CD14-positive monocyte (primary cell): Measurements from ENCODE around the gene TRPM5. TPM values are rescaled to one million over a fixed set of nuclear protein-coding genes. Genes with fewer than 3 reads are reported as not detected.

Experiments used
- DNase-seq, 3 donors: peaks; one replicate each; pipeline ENCODE4 v3.0.0-alpha.2; 2011 to 2022
- H2AFZ ChIP-seq: 2 replicates; pipeline ENCODE4 v1.6.0; 2012; ENCODE audit warnings: mild to moderate bottlenecking, low read depth, low read length, inconsistent platforms; ENCODE audit not compliant: insufficient read depth, poor library complexity, severe bottlenecking
- H3K27ac ChIP-seq, 2 donors: 1 replicate in 1 of 2; 2 replicates in 1 of 2; pipeline ENCODE4 v1.5.1; 2012 to 2013; ENCODE audit warnings: low read length in 2 of 2, control low read depth in 1 of 2, inconsistent platforms in 1 of 2, low read depth in 1 of 2, mild to moderate bottlenecking in 1 of 2
- H3K27me3 ChIP-seq, 2 donors: one replicate each; pipeline versions ENCODE4 v1.6.0 to v1.6.1; 2011 to 2013; ENCODE audit warnings: low read length in 2 of 2; ENCODE audit not compliant: control insufficient read depth in 2 of 2, insufficient read depth in 2 of 2
- H3K36me3 ChIP-seq, 2 donors: replicated peaks in 1 of 2; 1 replicate in 1 of 2; 2 replicates in 1 of 2; pipeline versions ENCODE4 v1.5.1 to v1.6.1; 2012 to 2013; ENCODE audit warnings: low read length in 2 of 2, control low read depth in 1 of 2, inconsistent platforms in 1 of 2, mild to moderate bottlenecking in 1 of 2; ENCODE audit not compliant: insufficient read depth in 2 of 2, control insufficient read depth in 1 of 2
- H3K4me1 ChIP-seq, 2 donors: 1 replicate in 1 of 2; 2 replicates in 1 of 2; pipeline versions ENCODE4 v1.5.1 to v1.6.1; 2012 to 2013; ENCODE audit warnings: low read length in 2 of 2, control low read depth in 1 of 2, inconsistent platforms in 1 of 2, mild to moderate bottlenecking in 1 of 2, moderate library complexity in 1 of 2; ENCODE audit not compliant: insufficient read depth in 2 of 2, control insufficient read depth in 1 of 2
- H3K4me2 ChIP-seq: replicated peaks from 2 replicates; pipeline ENCODE3; 2012; ENCODE audit warnings: low read length, moderate library complexity, mild to moderate bottlenecking; ENCODE audit not compliant: poor library complexity, severe bottlenecking; ENCODE audit errors: extremely low read depth
- H3K4me3 ChIP-seq, 3 experiments: fragments of 200-600 bp in 1 of 3; sonication (generic) in 1 of 3; replicated peaks in 1 of 3; 1 replicate in 2 of 3; 2 replicates in 1 of 3; pipeline ENCODE4 v1.5.1; 2011 to 2013; ENCODE audit warnings: low read length in 3 of 3, mild to moderate bottlenecking in 3 of 3, control low read depth in 2 of 3, low read depth in 2 of 3, inconsistent platforms in 1 of 3, moderate library complexity in 1 of 3
- H3K79me2 ChIP-seq: 2 replicates; pipeline ENCODE4 v1.6.0; 2012; ENCODE audit warnings: mild to moderate bottlenecking, control low read depth, inconsistent platforms, low read length, moderate library complexity; ENCODE audit not compliant: insufficient read depth
- H3K9ac ChIP-seq: 2 replicates; pipeline ENCODE4 v1.6.0; 2017; ENCODE audit warnings: low read length, mild to moderate bottlenecking; ENCODE audit not compliant: insufficient read depth, poor library complexity, severe bottlenecking
- H3K9me3 ChIP-seq, 2 donors: replicated peaks in 1 of 2; 1 replicate in 1 of 2; 2 replicates in 1 of 2; pipeline versions ENCODE4 v1.5.1 to v1.6.1; 2012 to 2013; ENCODE audit warnings: low read length in 2 of 2, control low read depth in 1 of 2; ENCODE audit not compliant: control insufficient read depth in 1 of 2, insufficient read depth in 1 of 2
- H4K20me1 ChIP-seq: 2 replicates; pipeline ENCODE4 v1.6.0; 2012; ENCODE audit warnings: mild to moderate bottlenecking, low read length, control low read depth, moderate library complexity; ENCODE audit not compliant: insufficient read depth
- H3K27ac Mint-ChIP-seq, 7 donors: one replicate each; pipeline ENCODE4 v1.8.0; 2020; ENCODE audit warnings: mild to moderate bottlenecking in 7 of 7, mixed read lengths in 7 of 7, moderate library complexity in 6 of 7, inconsistent platforms in 2 of 7
- H3K27me3 Mint-ChIP-seq, 3 donors: one replicate each; pipeline ENCODE4 v1.8.0; 2021 to 2022; ENCODE audit warnings: low read depth in 3 of 3, mild to moderate bottlenecking in 3 of 3, mixed read lengths in 3 of 3, moderate library complexity in 3 of 3, inconsistent platforms in 1 of 3
- H3K36me3 Mint-ChIP-seq, 2 donors: one replicate each; pipeline ENCODE4 v1.8.0; 2020; ENCODE audit warnings: mixed read lengths in 2 of 2, inconsistent platforms in 1 of 2, mild to moderate bottlenecking in 1 of 2
- H3K4me1 Mint-ChIP-seq: one replicate; pipeline ENCODE4 v1.8.0; 2020; ENCODE audit warnings: mild to moderate bottlenecking, mixed read lengths
- H3K4me3 Mint-ChIP-seq, 2 donors: one replicate each; pipeline ENCODE4 v1.8.0; 2020; ENCODE audit warnings: mild to moderate bottlenecking in 2 of 2, mixed read lengths in 2 of 2, moderate library complexity in 1 of 2
- H3K9me3 Mint-ChIP-seq, 7 donors: one replicate each; pipeline ENCODE4 v1.8.0; 2020 to 2022; ENCODE audit warnings: mixed read lengths in 7 of 7, mild to moderate bottlenecking in 6 of 7, moderate library complexity in 6 of 7, inconsistent platforms in 2 of 7
- CTCF ChIP-seq: fragments of 200-600 bp; IDR thresholded peaks from one replicate; pipeline ENCODE4 v1.8.0; 2022; ENCODE audit warnings: antibody characterized with exemption, mild to moderate bottlenecking
- WGBS: methylation state at CpG from one replicate; pipeline ENCODE4 v1.1.5; 2013; ENCODE audit warnings: missing lambda C conversion rate; ENCODE audit not compliant: insufficient coverage; 5-methylcytosine and 5-hydroxymethylcytosine counted together
- intact Hi-C, 2 donors: fragments of 100-400 bp; cut with micrococcal nuclease; formaldehyde crosslinking; loops; one replicate each; pipeline versions ENCODE4 v1.15.0 to v1.15.1; 2023
- polyA plus RNA-seq, 3 donors: library from polyadenylated mRNA; depleted of rRNA in 1 of 3; unstranded in 2 of 3; stranded (reverse) in 1 of 3; fragments of 300-500 nt in 2 of 3; fragments of >200 nt in 1 of 3; fragmentation: Illumina TruSeq in 2 of 3; gene quantifications; 1 replicate in 2 of 3; 2 replicates in 1 of 3; pipeline ENCODE4 v1.2.3, GENCODE V29; 2012 to 2021

The TRPM5 gene
- polyA plus RNA-seq, 3 donors: 0.03 TPM; not detected in 2

- H3K79me2 ChIP-seq: peaks cover 47% of the 10 kb centered on the region
- Mint-ChIP-seq H3K27me3 (peaks cover 1 to 2% (median 1%) of the 10 kb centered on the region in 3 donors), H3K27ac (peak overlapping the region in 1 of 7 donors; percentile 78), H3K4me3 (no peak overlapping the region), H3K36me3 (peaks cover 32 to 38% of the 10 kb centered on the region in 2 donors), H3K4me1 (peaks cover 22% of the 10 kb centered on the region), H3K9me3 (peaks cover 0 to 2% (median 0%) of the 10 kb centered on the region in 7 donors)
- no peak overlapping the region for H3K4me3 ChIP-seq
- no peak for DNase-seq
- H3K27me3 ChIP-seq: no peaks in the 10 kb centered on the region
- no peak overlapping the region for H3K9ac ChIP-seq
- 54% methylated on average over 8 of the region's 20 CpGs for WGBS
- intact Hi-C loops: no loop called here
- no peak overlapping the region for H3K4me2 ChIP-seq
- H3K36me3 ChIP-seq: no peaks in the 10 kb centered on the region
- H3K27ac ChIP-seq: no peak overlapping the region
- H2AFZ ChIP-seq: no peak overlapping the region
- H3K4me1 ChIP-seq: peaks cover 0 to 5% of the 10 kb centered on the region in 2 donors
- TF ChIP-seq CTCF: no peak
- no peaks in the 10 kb centered on the region for H3K9me3 ChIP-seq
- H4K20me1 ChIP-seq: peaks cover 100% of the 10 kb centered on the region
Observed at GRCh38 chr11:2459016-2459725, 14.9 kb upstream of the TRPM5 start.

GRCh38 chr11:2458321-2458720, 14.0 kb upstream of the TRPM5 start:
- peaks cover 0 to 5% of the 10 kb centered on the region in 2 donors for H3K4me1 ChIP-seq
- no peak overlapping the region for H3K4me3 ChIP-seq
- DNase-seq: no peak
- peaks cover 34 to 36% of the 10 kb centered on the region in 2 donors for H3K36me3 Mint-ChIP-seq
- peak overlapping the region in 1 of 7 donors; percentile 65 for H3K27ac Mint-ChIP-seq
- no peaks in the 10 kb centered on the region for H3K9me3 ChIP-seq
- H3K9me3 Mint-ChIP-seq: peaks cover 0 to 7% (median 0%) of the 10 kb centered on the region in 7 donors
- no peak overlapping the region for H3K9ac ChIP-seq
- H3K4me1 Mint-ChIP-seq: peaks cover 22% of the 10 kb centered on the region
- no peak overlapping the region for H2AFZ ChIP-seq
- H3K27me3 Mint-ChIP-seq: peaks cover 0 to 1% (median 1%) of the 10 kb centered on the region in 3 donors
- H3K4me2 ChIP-seq: no peak overlapping the region
- H3K4me3 Mint-ChIP-seq: no peak overlapping the region
- H3K79me2 ChIP-seq: peaks cover 49% of the 10 kb centered on the region
- no peaks in the 10 kb centered on the region for H3K27me3 ChIP-seq
- H3K27ac ChIP-seq: no peak overlapping the region
- intact Hi-C loops: no loop called here
- 97% methylated on average over 12 of the region's 13 CpGs for WGBS
- H3K36me3 ChIP-seq: peaks cover 0 to 3% of the 10 kb centered on the region in 2 donors
- no peak for TF ChIP-seq CTCF
- peaks cover 100% of the 10 kb centered on the region for H4K20me1 ChIP-seq
